Measurements from ENCODE around the gene GPA33. TPM values are rescaled to one million over a fixed set of nuclear protein-coding genes. Genes with fewer than 3 reads are reported as not detected.

The GPA33 gene
- polyA plus RNA-seq, 1 donor (not counting 4 experiments of a cell fraction or from before 2014, with no cell fraction given): not detected

DNA sequence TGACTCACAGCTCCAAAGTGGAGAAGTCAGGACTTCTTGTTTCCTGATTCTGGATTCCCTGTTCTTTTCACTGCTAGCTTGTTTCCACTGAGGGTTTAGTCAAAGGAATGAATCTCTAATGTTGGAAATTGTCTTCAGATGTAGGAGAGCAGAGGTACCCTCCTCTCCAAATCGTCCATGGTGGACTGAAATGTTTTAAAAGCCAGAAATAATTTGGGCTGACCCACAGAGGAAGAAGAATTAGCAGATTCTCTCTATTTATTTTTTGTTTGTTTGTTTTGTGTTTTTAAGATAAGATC lies 30.4 kb downstream of the GPA33 start:
- TF ChIP-seq CTCF (optimal IDR thresholded peaks at IDR 0.05 in 1 of 3, IDR thresholded peaks at IDR 0.05 in 1 of 3, conservative IDR thresholded peaks at IDR 0.05 in 1 of 3; ENCODE audit: extremely low read depth in 1 of 3, insufficient read depth in 2 of 3, low read length in 3 of 3): no peak
- no peak for TF ChIP-seq EZH2 (IDR thresholded peaks at IDR 0.05; ENCODE audit: low read length)
- peaks cover 6% of the 10 kb centered on the region for H3K4me1 ChIP-seq (ENCODE audit: control insufficient read depth, extremely low read depth, insufficient read depth, low read length)
- H3K36me3 ChIP-seq (ENCODE audit: control insufficient read depth in 2 of 2, extremely low read depth in 1 of 2, insufficient read depth in 2 of 2, low read length in 2 of 2): no peaks in the 10 kb centered on the region
- H3K9ac ChIP-seq (ENCODE audit: control insufficient read depth, extremely low read depth, insufficient read depth, low read length): no peak overlapping the region
- no peak for FAIRE-seq
- DNase-seq (ENCODE audit: low read depth, low spot score): no peak
- H4K20me1 ChIP-seq (ENCODE audit: control insufficient read depth, extremely low read depth, insufficient read depth, low read length): no peaks in the 10 kb centered on the region
- H3K9me3 ChIP-seq (ENCODE audit: control insufficient read depth, low read depth, low read length): no peaks in the 10 kb centered on the region
- dilution Hi-C loops (cut with MboI; ENCODE audit: extremely low pct_ligation_motif_present, low sequenced_read_pairs): loop anchor here (25.0 kb wide), 2 partner anchors 197 to 453 kb away; partner anchors contain the start of gene CD247
- H3K79me2 ChIP-seq (ENCODE audit: control insufficient read depth, insufficient read depth, low read length): no peaks in the 10 kb centered on the region
- no peaks in the 10 kb centered on the region for H3K9me1 ChIP-seq (ENCODE audit: control insufficient read depth, extremely low read depth, insufficient read depth, low read length)
- peak overlapping the region; percentile 64 for H3K4me2 ChIP-seq (ENCODE audit: control insufficient read depth, extremely low read depth, insufficient read depth, low read depth, low read length)
- no peak overlapping the region for H2AFZ ChIP-seq (ENCODE audit: control insufficient read depth, low read length)
- H3K27ac ChIP-seq (ENCODE audit: control insufficient read depth, insufficient read depth, low read length): no peak overlapping the region
- peaks cover 4% of the 10 kb centered on the region for H3K27me3 ChIP-seq (ENCODE audit: control insufficient read depth, extremely low read depth, insufficient read depth, low read length)
- no peak overlapping the region for H3K4me3 ChIP-seq (ENCODE audit: control insufficient read depth in 2 of 3, extremely low read depth in 1 of 3, insufficient read depth in 2 of 3, low read depth in 1 of 3, low read length in 3 of 3)

DNA sequence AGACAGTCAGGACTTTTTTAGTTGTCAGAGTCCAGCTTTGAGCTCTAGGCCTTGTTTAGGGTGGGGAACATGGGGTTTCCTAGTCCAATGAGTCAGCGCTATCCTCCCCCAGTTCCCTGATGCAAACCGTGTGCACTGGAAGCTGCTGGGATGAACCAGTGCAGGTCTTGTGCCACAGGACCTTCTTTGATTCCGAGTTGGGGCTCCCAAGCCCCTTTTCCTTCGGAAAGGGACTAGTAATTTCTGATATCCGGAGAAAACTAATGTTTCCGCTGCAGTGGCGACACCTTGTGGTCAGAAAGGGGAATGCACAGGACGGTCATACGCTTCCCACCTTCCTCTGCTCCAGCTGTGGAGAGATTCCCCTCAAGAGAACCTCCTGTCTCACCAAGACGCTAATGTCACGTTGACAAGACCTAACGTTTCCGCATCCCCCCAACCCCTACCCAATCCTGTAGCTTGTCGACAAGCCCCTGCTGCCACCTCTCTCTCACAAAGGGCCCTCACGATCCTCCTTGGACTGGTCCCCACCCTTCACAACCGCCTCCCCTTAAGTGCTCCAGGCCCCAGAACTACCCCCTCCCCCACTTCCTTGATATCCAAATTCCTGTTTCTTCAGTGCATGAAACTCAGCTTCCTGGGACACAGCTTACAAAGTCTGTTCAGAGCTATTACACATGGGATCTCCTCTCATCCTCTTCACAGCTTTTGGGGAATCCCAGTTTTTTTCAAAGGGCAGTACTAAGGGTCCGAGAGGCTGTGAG lies 30.9 kb downstream of the GPA33 start:
- no peaks in the 10 kb centered on the region for H3K9me3 ChIP-seq (ENCODE audit: control insufficient read depth, low read depth, low read length)
- H3K4me3 ChIP-seq (ENCODE audit: control insufficient read depth in 2 of 3, extremely low read depth in 1 of 3, insufficient read depth in 2 of 3, low read depth in 1 of 3, low read length in 3 of 3): no peak overlapping the region
- no peaks in the 10 kb centered on the region for H4K20me1 ChIP-seq (ENCODE audit: control insufficient read depth, extremely low read depth, insufficient read depth, low read length)
- peak overlapping the region; percentile 64 for H3K4me2 ChIP-seq (ENCODE audit: control insufficient read depth, extremely low read depth, insufficient read depth, low read depth, low read length)
- no peak for FAIRE-seq
- peaks cover 6% of the 10 kb centered on the region for H3K4me1 ChIP-seq (ENCODE audit: control insufficient read depth, extremely low read depth, insufficient read depth, low read length)
- dilution Hi-C loops (cut with MboI; ENCODE audit: extremely low pct_ligation_motif_present, low sequenced_read_pairs): loop anchor here (25.0 kb wide), 2 partner anchors 197 to 453 kb away; partner anchors contain the start of gene CD247
- peak; percentile 13 for DNase-seq (ENCODE audit: low read depth, low spot score)
- H3K9ac ChIP-seq (ENCODE audit: control insufficient read depth, extremely low read depth, insufficient read depth, low read length): no peak overlapping the region
- no peak overlapping the region for H3K27ac ChIP-seq (ENCODE audit: control insufficient read depth, insufficient read depth, low read length)
- TF ChIP-seq EZH2 (IDR thresholded peaks at IDR 0.05; ENCODE audit: low read length) (no peak), CTCF (optimal IDR thresholded peaks at IDR 0.05 in 1 of 3, IDR thresholded peaks at IDR 0.05 in 1 of 3, conservative IDR thresholded peaks at IDR 0.05 in 1 of 3; ENCODE audit: extremely low read depth in 1 of 3, insufficient read depth in 2 of 3, low read length in 3 of 3) (peak; percentile 94 to 97 (median 94))
- no peaks in the 10 kb centered on the region for H3K9me1 ChIP-seq (ENCODE audit: control insufficient read depth, extremely low read depth, insufficient read depth, low read length)
- no peaks in the 10 kb centered on the region for H3K36me3 ChIP-seq (ENCODE audit: control insufficient read depth in 2 of 2, extremely low read depth in 1 of 2, insufficient read depth in 2 of 2, low read length in 2 of 2)
- H3K79me2 ChIP-seq (ENCODE audit: control insufficient read depth, insufficient read depth, low read length): no peaks in the 10 kb centered on the region
- H3K27me3 ChIP-seq (ENCODE audit: control insufficient read depth, extremely low read depth, insufficient read depth, low read length): peaks cover 4% of the 10 kb centered on the region
- H2AFZ ChIP-seq (ENCODE audit: control insufficient read depth, low read length): peak overlapping the region; percentile 90

Data from keratinocyte (primary cell).